GM12891 (cell line): ENCODE measurements around the gene DNAAF6.

Experiments
- DNase-seq: peaks from one replicate; pipeline ENCODE4 v3.0.0; 2011; ENCODE audit warnings: low spot score; ENCODE audit not compliant: insufficient read length
- FAIRE-seq: peaks from 2 replicates; lab custom pipeline; 2011; peaks lifted over from hg19 to GRCh38; lab: Jason Lieb, UNC
- PAX5 ChIP-seq: IDR thresholded peaks from 2 replicates; pipeline ENCODE4 v1.6.1; 2011; ENCODE audit warnings: low read length, moderate library complexity, mild to moderate bottlenecking; ENCODE audit not compliant: insufficient read depth, severe bottlenecking
- POLR2A ChIP-seq: IDR thresholded peaks from 2 replicates; pipeline ENCODE4 v1.6.1; 2011; ENCODE audit warnings: low read depth, low read length, control low read depth
- POLR2AphosphoS5 ChIP-seq: IDR thresholded peaks from 2 replicates; pipeline ENCODE4 v1.6.1; 2011; ENCODE audit warnings: low read depth, low read length, control low read depth
- POU2F2 ChIP-seq: IDR thresholded peaks from 2 replicates; pipeline ENCODE4 v1.6.1; 2011; ENCODE audit warnings: low read depth, mild to moderate bottlenecking, control low read depth, low read length, moderate library complexity
- SPI1 ChIP-seq: IDR thresholded peaks from 2 replicates; pipeline ENCODE4 v1.6.1; 2011; ENCODE audit warnings: low read depth, low read length, control low read depth
- TAF1 ChIP-seq: IDR thresholded peaks from 2 replicates; pipeline ENCODE4 v1.6.1; 2011; ENCODE audit warnings: low read depth, low read length, control low read depth

The DNAAF6 gene

GRCh38 chrX:107273795-107274194 is 67.4 kb downstream of the DNAAF6 start:
- no peak for DNase-seq
- no peak for FAIRE-seq
- TF ChIP-seq SPI1: no peak
- TF ChIP-seq PAX5: no peak
- no peak for TF ChIP-seq POLR2AphosphoS5
- no peak for TF ChIP-seq POLR2A
- TF ChIP-seq TAF1: no peak
- TF ChIP-seq POU2F2: no peak

- no peak for FAIRE-seq
- no peak for DNase-seq
- TF ChIP-seq TAF1 (no peak), POLR2A (no peak), POU2F2 (no peak), SPI1 (no peak), PAX5 (no peak), POLR2AphosphoS5 (no peak)
These were observed 82.3 kb downstream of the DNAAF6 start for GRCh38 chrX:107288676-107289075.

GRCh38 chrX:107290019-107290418 is 83.6 kb downstream of the DNAAF6 start:
- DNase-seq: no peak
- FAIRE-seq: no peak
- no peak for TF ChIP-seq POLR2AphosphoS5
- TF ChIP-seq POLR2A: no peak
- no peak for TF ChIP-seq PAX5
- TF ChIP-seq SPI1: no peak
- no peak for TF ChIP-seq POU2F2
- no peak for TF ChIP-seq TAF1

- DNase-seq (no peak), FAIRE-seq (no peak)
- no peak for TF ChIP-seq SPI1
- TF ChIP-seq POLR2AphosphoS5: no peak
- no peak for TF ChIP-seq TAF1
- TF ChIP-seq POLR2A: no peak
- TF ChIP-seq POU2F2: no peak
- TF ChIP-seq PAX5: no peak
These were observed 86.6 kb downstream of the DNAAF6 start for GRCh38 chrX:107293056-107293455.
